Effector memory CD4-positive, alpha-beta T cell (primary cell): ENCODE measurements around the gene KRT12.
"Not testable (repeated sequence)": the region's sequence is repeated elsewhere in the genome, so short reads cannot be mapped to it uniquely, and the experiment has no call there.

Source experiments
- DNase-seq, 3 donors: peaks; one replicate each; pipeline ENCODE4 v3.0.0-alpha.2; 2020
- H3K27ac ChIP-seq: 2 replicates; pipeline ENCODE4 v1.7.0; 2013; ENCODE audit warnings: mild to moderate bottlenecking, low read length, moderate library complexity; ENCODE audit not compliant: insufficient read depth, poor library complexity, severe bottlenecking
- H3K27me3 ChIP-seq: replicated peaks from 2 replicates; pipeline ENCODE4 v1.7.0; 2013; ENCODE audit warnings: mild to moderate bottlenecking, low read length; ENCODE audit not compliant: insufficient read depth, control insufficient read depth, poor library complexity, severe bottlenecking
- H3K36me3 ChIP-seq: 2 replicates; pipeline ENCODE4 v1.7.0; 2013; ENCODE audit warnings: mild to moderate bottlenecking, low read length, moderate library complexity; ENCODE audit not compliant: control insufficient read depth, insufficient read depth
- H3K4me1 ChIP-seq: 2 replicates; pipeline ENCODE4 v1.7.0; 2013; ENCODE audit warnings: low read length, mild to moderate bottlenecking; ENCODE audit not compliant: control insufficient read depth, insufficient read depth, poor library complexity, severe bottlenecking
- H3K4me3 ChIP-seq: 2 replicates; pipeline ENCODE4 v1.7.0; 2013; ENCODE audit warnings: low read length, low read depth, mild to moderate bottlenecking; ENCODE audit not compliant: insufficient read depth, poor library complexity, severe bottlenecking
- H3K9me3 ChIP-seq: 2 replicates; pipeline ENCODE4 v1.7.0; 2013; ENCODE audit warnings: mild to moderate bottlenecking, low read length, moderate library complexity; ENCODE audit not compliant: control insufficient read depth

KRT12 gene

DNA sequence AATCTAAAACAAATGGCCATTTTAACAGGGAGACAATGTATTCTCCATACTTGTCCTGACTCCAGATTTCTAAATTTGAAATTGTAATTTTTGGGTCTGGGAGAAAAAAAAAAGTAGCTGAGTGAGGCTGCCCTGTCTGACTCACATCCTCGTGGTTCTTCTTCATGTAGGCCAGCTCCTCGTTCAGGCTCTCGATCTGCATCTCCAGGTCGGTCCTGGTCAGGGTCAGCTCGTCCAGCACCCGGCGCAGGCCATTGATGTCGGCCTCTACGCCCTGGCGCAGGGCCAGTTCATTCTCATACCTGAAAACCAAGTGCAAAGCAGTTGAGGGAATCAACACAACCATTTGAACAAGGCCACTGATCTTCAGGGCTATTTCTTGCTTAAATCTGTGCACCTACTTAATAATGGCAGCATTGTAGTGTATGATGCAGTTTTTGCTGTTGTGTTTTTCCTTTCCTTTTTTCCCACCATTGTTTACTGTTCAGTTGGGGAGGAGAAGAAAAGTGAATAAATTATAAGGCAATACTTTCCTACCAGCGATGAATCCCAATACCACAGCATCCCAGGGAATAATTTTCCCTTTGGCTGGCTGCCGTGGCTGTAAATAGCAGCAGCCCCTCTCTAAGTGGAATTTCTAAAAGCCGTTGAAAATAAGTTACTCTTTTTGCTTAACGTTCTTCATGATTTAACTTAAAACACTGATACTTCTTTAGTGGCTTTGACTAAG lies 2.2 kb downstream of the KRT12 start:
- H3K27me3 ChIP-seq: no peaks in the 10 kb centered on the region
- no peak overlapping the region for H3K4me3 ChIP-seq
- no peaks in the 10 kb centered on the region for H3K36me3 ChIP-seq

DNA sequence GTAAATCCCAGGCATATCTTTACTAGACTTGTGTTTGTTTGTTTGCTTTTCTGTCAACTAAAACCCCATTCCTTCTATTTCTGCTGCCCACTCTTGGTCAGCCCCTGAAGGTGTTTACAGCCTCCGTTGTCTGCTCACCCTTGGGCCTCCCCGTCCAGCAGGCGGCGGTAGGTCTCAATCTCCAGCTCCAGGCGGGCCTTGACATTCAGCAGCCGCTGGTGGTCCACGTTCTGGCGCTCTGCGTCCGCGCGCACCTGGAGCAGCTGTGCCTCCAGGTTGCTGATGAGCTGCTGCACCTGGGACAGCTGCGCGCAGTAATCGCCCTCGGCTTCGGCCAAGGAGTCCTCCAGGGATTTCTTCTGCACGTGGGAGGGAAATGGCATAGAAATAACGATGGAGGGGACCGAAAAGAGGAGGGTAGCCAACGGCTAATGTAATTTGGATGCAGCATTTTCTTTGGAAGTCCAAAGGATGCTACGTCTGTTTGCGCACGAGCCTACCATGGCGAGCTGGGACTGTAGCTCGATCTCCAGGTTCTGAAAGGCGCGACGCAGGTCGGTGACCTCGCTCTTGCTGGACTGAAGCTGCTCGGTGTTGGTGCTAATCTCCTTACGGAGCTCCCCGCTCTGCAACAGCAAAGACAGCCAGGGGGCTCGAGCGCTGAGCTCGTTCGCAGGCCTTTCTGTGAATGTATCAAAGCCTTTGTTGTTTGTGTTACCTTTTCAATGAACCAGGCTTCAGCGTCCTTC lies 3.9 kb downstream of the KRT12 start:
- Histone ChIP-seq H3K4me3 (no peak overlapping the region), H3K4me1 (no peaks in the 10 kb centered on the region), H3K9me3 (no peaks in the 10 kb centered on the region), H3K27ac (no peak overlapping the region), H3K27me3 (no peaks in the 10 kb centered on the region), H3K36me3 (no peaks in the 10 kb centered on the region)
- no peak for DNase-seq

More for the DNA sequence above, 2.2 kb downstream of the KRT12 start:
- DNase-seq: no peak
- Histone ChIP-seq H3K4me1 (no peaks in the 10 kb centered on the region), H3K27ac (no peak overlapping the region), H3K9me3 (no peaks in the 10 kb centered on the region)

DNA sequence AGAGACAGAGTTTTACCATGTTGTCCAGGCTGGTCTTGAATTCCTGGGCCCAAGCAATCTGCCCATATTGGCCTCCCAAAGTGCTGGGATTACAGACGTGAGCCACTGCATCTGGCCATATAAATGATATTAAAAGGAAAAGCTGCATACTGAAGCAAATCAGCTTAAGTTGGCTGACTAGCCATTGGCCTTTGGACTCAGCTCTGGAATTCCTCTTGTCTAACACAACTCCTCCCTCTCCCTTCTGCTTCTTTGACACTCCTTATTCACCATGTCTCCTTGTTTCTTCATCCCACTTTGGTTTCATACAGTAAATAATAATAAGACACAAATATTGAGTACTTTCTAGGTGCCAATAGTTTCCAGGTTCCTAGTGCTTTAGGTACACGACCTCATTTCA lies 7.5 kb downstream of the KRT12 start:
- H3K4me1 ChIP-seq: no peaks in the 10 kb centered on the region
- no peak overlapping the region for H3K27ac ChIP-seq
- H3K9me3 ChIP-seq: no peaks in the 10 kb centered on the region
- no peaks in the 10 kb centered on the region for H3K36me3 ChIP-seq
- no peaks in the 10 kb centered on the region for H3K27me3 ChIP-seq
- H3K4me3 ChIP-seq: no peak overlapping the region
- DNase-seq: no peak

DNA sequence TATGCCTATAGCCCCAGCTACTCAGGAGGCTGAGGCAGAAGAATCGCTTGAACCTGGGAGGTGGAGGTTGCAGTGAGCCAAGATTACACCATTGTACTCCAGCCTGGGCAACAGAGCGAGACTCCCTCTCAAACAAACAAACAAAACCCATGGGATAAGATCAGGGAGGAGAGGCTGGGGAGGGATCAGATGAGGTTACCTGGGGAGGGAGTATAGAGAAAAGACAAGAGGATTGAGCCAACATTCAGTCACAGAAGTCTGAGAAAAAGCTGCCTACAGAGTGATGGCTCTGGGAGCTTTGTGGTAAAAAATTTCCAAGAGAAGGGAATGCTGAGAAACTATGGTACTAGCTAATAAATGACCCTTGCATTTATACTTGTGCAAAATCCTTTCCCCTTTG lies 8.4 kb downstream of the KRT12 start:
- H3K36me3 ChIP-seq, H3K4me3 ChIP-seq, H3K27me3 ChIP-seq, H3K27ac ChIP-seq, H3K9me3 ChIP-seq, DNase-seq, H3K4me1 ChIP-seq: not testable (repeated sequence)

DNA sequence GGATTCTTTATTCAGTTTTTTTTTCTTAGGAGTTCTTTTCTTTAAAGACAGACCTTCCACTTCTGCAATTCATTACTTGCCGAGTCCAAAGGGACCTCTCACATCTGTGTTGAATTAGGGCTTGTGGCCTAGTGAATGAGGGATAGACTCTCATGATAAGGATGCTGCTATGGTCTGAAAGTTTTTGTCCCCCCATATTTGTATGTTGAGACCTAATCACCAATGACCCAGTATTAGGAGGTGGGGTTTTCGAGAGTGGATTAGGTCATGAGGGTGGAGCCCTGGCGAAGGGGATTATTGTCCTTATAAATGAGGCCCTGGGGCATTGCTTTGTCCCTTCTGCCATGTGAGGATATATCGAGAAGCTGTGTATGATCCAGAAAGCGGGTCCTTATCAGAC lies 9.5 kb downstream of the KRT12 start:
- H3K9me3 ChIP-seq: no peaks in the 10 kb centered on the region
- H3K36me3 ChIP-seq: no peaks in the 10 kb centered on the region
- H3K4me1 ChIP-seq: no peaks in the 10 kb centered on the region
- no peak overlapping the region for H3K4me3 ChIP-seq
- DNase-seq: no peak
- H3K27ac ChIP-seq: no peak overlapping the region
- H3K27me3 ChIP-seq: no peaks in the 10 kb centered on the region

DNA sequence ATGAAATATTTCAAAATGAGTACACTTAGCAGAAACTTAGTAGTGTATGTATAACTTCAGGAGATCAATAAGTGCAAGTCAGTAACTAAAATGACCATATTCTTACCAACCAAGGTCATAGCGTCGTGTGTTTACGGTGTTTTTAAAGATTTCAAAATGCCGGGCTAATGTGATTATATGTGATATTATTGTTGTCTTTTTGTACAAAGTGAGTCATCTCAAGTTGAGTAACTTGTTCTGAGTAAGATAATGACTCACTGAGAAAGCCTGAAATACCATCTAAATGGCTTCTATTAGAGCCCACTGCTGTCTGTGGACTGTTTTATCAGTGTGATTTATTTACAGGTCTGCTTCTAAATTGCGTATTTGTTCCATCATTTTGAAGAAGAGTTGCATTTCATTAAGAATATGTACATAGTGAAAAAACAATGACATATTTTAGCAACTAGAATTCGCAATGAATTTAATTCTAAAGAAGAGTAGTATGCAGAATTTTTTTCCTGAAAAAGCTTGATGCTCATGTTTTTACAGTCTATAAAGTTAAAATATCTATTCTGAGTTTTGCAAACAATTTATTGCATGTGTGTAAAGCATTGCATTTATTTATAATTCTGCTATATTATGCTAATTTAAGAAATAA lies 12.7 kb downstream of the KRT12 start:
- Histone ChIP-seq H3K4me1 (no peaks in the 10 kb centered on the region), H3K27me3 (no peaks in the 10 kb centered on the region), H3K36me3 (no peaks in the 10 kb centered on the region), H3K27ac (no peak overlapping the region), H3K4me3 (no peak overlapping the region), H3K9me3 (no peaks in the 10 kb centered on the region)
- no peak for DNase-seq

DNA sequence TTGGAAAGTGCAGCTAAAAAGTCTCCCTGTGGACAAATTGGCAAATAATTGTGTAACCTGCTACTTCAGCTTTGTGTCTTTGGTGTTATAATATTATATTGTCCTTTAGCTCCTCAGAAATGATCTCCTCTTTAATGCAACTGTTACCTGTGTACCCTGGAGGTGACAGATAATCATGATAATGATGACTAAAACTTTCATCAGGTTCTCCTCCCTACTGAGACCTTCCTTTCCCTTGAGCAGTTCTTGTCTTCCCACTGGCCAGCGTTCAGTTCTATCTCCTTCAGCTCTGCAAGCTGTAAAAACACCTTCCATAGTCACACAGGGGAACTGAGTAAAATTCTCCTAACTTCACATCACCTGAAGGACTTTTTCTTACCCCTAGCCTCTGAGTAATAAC lies 14.7 kb downstream of the KRT12 start:
- no peak overlapping the region for H3K27ac ChIP-seq
- H3K27me3 ChIP-seq: no peaks in the 10 kb centered on the region
- DNase-seq: no peak
- no peaks in the 10 kb centered on the region for H3K9me3 ChIP-seq
- H3K4me1 ChIP-seq: no peaks in the 10 kb centered on the region
- no peaks in the 10 kb centered on the region for H3K36me3 ChIP-seq
- no peak overlapping the region for H3K4me3 ChIP-seq

DNA sequence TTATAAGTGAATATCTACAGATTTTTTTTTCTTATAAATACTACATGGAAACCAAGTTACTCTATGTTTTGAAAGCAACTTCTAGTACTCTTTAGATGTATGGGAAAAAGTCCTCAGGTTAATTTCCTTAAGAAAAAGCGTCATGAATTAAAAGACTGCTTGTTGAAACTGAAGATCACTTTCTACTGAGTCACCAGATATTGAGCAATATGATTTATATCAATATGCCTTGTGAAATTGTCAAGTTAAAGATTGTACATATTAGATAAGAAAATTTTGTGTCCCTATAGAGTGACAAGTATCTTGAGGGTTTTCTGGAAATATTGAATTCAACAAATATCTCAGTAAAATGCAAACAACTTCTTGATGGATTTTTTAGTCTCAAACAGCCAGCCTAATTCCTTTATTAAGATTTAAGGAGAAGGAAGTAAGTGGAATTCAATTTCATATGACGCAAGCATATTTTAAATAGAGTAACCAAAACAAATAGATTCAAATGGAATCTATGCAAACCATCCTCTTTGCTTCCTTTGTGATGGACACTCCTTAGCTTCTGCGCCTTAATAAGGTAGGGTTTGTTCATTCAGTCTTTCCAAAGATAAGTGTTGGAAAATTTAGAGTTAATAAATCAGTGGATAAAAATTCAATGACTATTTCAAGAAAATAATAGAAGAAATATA lies 16.6 kb downstream of the KRT12 start:
- H3K9me3 ChIP-seq: no peaks in the 10 kb centered on the region
- no peaks in the 10 kb centered on the region for H3K27me3 ChIP-seq
- no peak overlapping the region for H3K4me3 ChIP-seq
- no peaks in the 10 kb centered on the region for H3K36me3 ChIP-seq
- H3K27ac ChIP-seq: no peak overlapping the region
- DNase-seq: no peak
- H3K4me1 ChIP-seq: no peaks in the 10 kb centered on the region

DNA sequence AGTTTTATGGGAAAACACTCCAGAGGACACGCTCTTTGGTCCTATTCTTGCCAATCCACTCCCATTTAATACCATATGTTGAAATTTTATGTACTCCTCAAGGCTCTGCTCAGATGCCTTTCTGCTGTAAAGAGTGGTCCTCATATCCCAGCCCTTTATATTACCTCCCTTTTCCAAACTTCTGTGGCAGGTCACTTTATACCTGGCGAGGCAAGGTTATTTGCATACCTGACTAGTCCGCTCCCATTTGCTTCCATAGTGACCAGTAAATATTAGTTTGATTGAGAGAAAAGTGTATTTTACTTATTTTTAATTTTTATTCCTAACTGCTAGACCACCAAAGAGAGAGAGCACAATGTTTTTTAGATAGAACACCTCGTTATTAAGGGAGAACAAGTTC lies 17.3 kb downstream of the KRT12 start:
- Histone ChIP-seq H3K4me1 (no peaks in the 10 kb centered on the region), H3K27me3 (no peaks in the 10 kb centered on the region), H3K9me3 (no peaks in the 10 kb centered on the region), H3K36me3 (no peaks in the 10 kb centered on the region), H3K4me3 (no peak overlapping the region), H3K27ac (no peak overlapping the region)
- DNase-seq: no peak
